GM06990 (cell line): ENCODE data around the gene NUDCD3.

Experiments used
- DNase-seq: peaks from one replicate; pipeline ENCODE4 v3.0.0-alpha.2; 2011; ENCODE audit not compliant: insufficient read length; ENCODE audit errors: extremely low read depth
- H3K27me3 ChIP-seq: replicated peaks from 2 replicates; pipeline ENCODE4 v1.6.0; 2011; ENCODE audit warnings: low read length; ENCODE audit not compliant: control insufficient read depth, insufficient read depth
- H3K36me3 ChIP-seq: 2 replicates; pipeline ENCODE4 v1.5.1; 2011; ENCODE audit warnings: low read length; ENCODE audit not compliant: control insufficient read depth, insufficient read depth
- H3K4me3 ChIP-seq: replicated peaks from 2 replicates; pipeline ENCODE4 v1.5.1; 2011; ENCODE audit warnings: low read depth, mild to moderate bottlenecking, control low read depth, low read length
- TF ChIP-seq, protein P1 (sequence below): IDR thresholded peaks from 2 replicates; pipeline ENCODE4 v1.5.1; 2011; ENCODE audit warnings: low read length, control low read depth, mild to moderate bottlenecking, inconsistent platforms; ENCODE audit not compliant: insufficient read depth, poor library complexity, severe bottlenecking

Gene NUDCD3

GRCh38 chr7:44335184-44335583 lies 155.3 kb downstream of the NUDCD3 start:
- no peak for DNase-seq
- Histone ChIP-seq H3K36me3 (no peaks in the 10 kb centered on the region), H3K27me3 (no peaks in the 10 kb centered on the region), H3K4me3 (no peak overlapping the region)
- TF ChIP-seq, protein P1, sequence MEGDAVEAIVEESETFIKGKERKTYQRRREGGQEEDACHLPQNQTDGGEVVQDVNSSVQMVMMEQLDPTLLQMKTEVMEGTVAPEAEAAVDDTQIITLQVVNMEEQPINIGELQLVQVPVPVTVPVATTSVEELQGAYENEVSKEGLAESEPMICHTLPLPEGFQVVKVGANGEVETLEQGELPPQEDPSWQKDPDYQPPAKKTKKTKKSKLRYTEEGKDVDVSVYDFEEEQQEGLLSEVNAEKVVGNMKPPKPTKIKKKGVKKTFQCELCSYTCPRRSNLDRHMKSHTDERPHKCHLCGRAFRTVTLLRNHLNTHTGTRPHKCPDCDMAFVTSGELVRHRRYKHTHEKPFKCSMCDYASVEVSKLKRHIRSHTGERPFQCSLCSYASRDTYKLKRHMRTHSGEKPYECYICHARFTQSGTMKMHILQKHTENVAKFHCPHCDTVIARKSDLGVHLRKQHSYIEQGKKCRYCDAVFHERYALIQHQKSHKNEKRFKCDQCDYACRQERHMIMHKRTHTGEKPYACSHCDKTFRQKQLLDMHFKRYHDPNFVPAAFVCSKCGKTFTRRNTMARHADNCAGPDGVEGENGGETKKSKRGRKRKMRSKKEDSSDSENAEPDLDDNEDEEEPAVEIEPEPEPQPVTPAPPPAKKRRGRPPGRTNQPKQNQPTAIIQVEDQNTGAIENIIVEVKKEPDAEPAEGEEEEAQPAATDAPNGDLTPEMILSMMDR, result no peak

DNA sequence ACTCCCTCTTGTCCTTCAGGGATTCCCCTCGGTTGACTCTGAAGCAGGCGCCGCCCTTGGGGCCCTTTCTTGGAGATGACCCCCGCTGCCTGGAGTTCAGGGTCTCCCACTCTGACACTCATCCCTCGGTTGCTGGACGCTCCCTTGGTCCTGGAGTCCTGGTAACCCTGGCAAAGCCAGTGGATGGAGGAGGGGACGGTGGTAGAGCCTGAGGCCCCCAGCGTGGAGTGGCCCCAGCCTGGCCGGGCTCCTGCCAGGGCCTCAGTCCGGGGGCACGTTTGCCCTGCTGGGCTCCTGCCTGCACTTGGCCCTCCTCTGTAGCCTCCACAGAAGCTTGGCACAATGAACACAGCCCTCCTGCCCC lies 155.7 kb downstream of the NUDCD3 start:
- Histone ChIP-seq H3K36me3 (no peaks in the 10 kb centered on the region), H3K4me3 (no peak overlapping the region), H3K27me3 (no peaks in the 10 kb centered on the region)
- DNase-seq, result no peak
- TF ChIP-seq, protein P1, result no peak

GRCh38 chr7:44333911-44334733 lies 156.3 kb downstream of the NUDCD3 start:
- Histone ChIP-seq H3K4me3 (no peak overlapping the region), H3K36me3 (no peaks in the 10 kb centered on the region), H3K27me3 (no peaks in the 10 kb centered on the region)
- TF ChIP-seq, protein P1, result no peak
- DNase-seq, result no peak

- no peak for DNase-seq
- H3K27me3 ChIP-seq, result peaks cover 1% of the 10 kb centered on the region; the same call in 1 of the 2 replicates
Measured at GRCh38 chr7:44331682-44332081, 158.8 kb downstream of the NUDCD3 start.

DNA sequence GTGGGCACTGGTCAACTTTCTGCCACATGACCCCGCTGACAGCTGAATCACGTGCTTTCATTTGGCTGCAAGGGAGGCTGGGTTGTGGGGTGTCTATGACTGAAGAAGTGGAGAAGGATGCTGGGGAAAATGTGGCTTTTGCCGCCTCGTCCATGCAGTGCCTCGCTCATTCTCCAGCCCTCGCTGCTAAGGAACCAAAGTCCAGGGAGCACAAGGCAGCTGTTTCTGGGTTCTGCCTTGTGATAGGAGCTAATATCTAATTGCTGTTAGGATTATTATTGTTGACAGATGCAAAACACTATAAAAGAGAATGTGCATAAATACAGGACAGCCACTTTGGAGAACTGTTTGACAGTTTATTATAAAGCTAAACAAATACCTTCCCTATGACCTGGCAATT lies 160.1 kb downstream of the NUDCD3 start:
- Histone ChIP-seq H3K27me3 (peaks cover 4% of the 10 kb centered on the region; the same call in 1 of the 2 replicates), H3K4me3 (no peak overlapping the region), H3K36me3 (no peaks in the 10 kb centered on the region)
- TF ChIP-seq, protein P1, result no peak
- no peak for DNase-seq

More at GRCh38 chr7:44331682-44332081, 158.8 kb downstream of the NUDCD3 start:
- TF ChIP-seq, protein P1, result no peak
- H3K36me3 ChIP-seq, result no peaks in the 10 kb centered on the region
- H3K4me3 ChIP-seq, result no peak overlapping the region

- H3K4me3 ChIP-seq, result no peak overlapping the region
- H3K27me3 ChIP-seq, result peaks cover 4% of the 10 kb centered on the region; the same call in 1 of the 2 replicates
- H3K36me3 ChIP-seq, result no peaks in the 10 kb centered on the region
- TF ChIP-seq, protein P1, result no peak
- no peak for DNase-seq
Measured at GRCh38 chr7:44329888-44330287, 160.6 kb downstream of the NUDCD3 start.
